HCT116 (cell line): Measurements from ENCODE around the gene HAPLN3. TPM values are rescaled to one million over a fixed set of nuclear protein-coding genes. Genes with fewer than 3 reads are reported as not detected.

ENCODE experiments used
- ATAC-seq: fragments of 200-7000 bp; cut with Tn5 transposase; 2 replicates; pipeline ENCODE4 v1.9.1; 2020; ENCODE audit warnings: mild to moderate bottlenecking, moderate library complexity
- BruUV-seq: library from RNA; stranded (reverse); fragments of 400-500 nt; replicated peaks from 2 replicates; lab custom pipeline; 2021; lab: Mats Ljungman, UMichigan
- CTCF ChIA-PET: fragments of 300-600 bp; sonication (Branson Sonifier 250); formaldehyde crosslinking; loops from one replicate; lab custom pipeline; 2021; ENCODE audit warnings: antibody characterized with exemption; lab: Charles Lee
- POLR2A ChIA-PET: fragments of 300-600, 350-600 bp; sonication (Branson Sonifier 250); formaldehyde crosslinking; loops from one replicate; lab custom pipeline; 2021; ENCODE audit warnings: antibody characterized with exemption; lab: Charles Lee
- RAD21 ChIA-PET, 2 experiments: fragments of 300-600 bp; sonication (Branson Sonifier 250); formaldehyde crosslinking; loops; one replicate each; lab custom pipeline; 2023; ENCODE audit warnings: low total read pairs in 2 of 2; ENCODE audit not compliant: uncharacterized antibody in 2 of 2, unreplicated experiment in 2 of 2, low non-redundant PET in 1 of 2; lab: Charles Lee
- DNase-seq: peaks from one replicate; pipeline ENCODE4 v3.0.0-alpha.2; 2010; ENCODE audit warnings: low read depth, low spot score
- H2AFZ ChIP-seq: fragments of 200-600 bp; shearing (Covaris generic), sonication (generic); 2 replicates; pipeline ENCODE4 v1.6.1; 2017; ENCODE audit warnings: low read depth, mixed run types, mixed read lengths, antibody characterized with exemption, low read length; ENCODE audit not compliant: poor library complexity, severe bottlenecking
- H3K27ac ChIP-seq: 2 replicates; pipeline ENCODE4 v1.5.1; 2012; ENCODE audit warnings: low read depth, low read length
- H3K27me3 ChIP-seq: fragments of 200-600 bp; sonication (generic); 2 replicates; pipeline ENCODE4 v1.6.1; 2016; ENCODE audit warnings: mixed run types, low read length, mixed read lengths; ENCODE audit not compliant: insufficient read depth
- H3K36me3 ChIP-seq, 2 experiments: fragments of 200-500 bp in 1 of 2; fragments of 200-600 bp in 1 of 2; sonication (Bioruptor generic) in 1 of 2; sonication (generic) in 1 of 2; 2 replicates each; pipeline versions ENCODE4 v1.5.1 to v1.6.1; 2014 to 2016; ENCODE audit warnings: low read length in 2 of 2, inconsistent platforms in 1 of 2, mixed read lengths in 1 of 2, mixed run types in 1 of 2; ENCODE audit not compliant: insufficient read depth in 2 of 2, control insufficient read depth in 1 of 2
- H3K4me1 ChIP-seq, 2 experiments: fragments of 200-600 bp in 1 of 2; sonication (generic) in 1 of 2; 2 replicates each; pipeline versions ENCODE4 v1.5.1 to v1.6.1; 2012 to 2017; ENCODE audit warnings: low read length in 2 of 2, inconsistent platforms in 1 of 2, mild to moderate bottlenecking in 1 of 2, mixed read lengths in 1 of 2, mixed run types in 1 of 2, moderate library complexity in 1 of 2; ENCODE audit not compliant: insufficient read depth in 2 of 2, control insufficient read depth in 1 of 2
- H3K4me2 ChIP-seq: fragments of 200-600 bp; sonication (generic); 2 replicates; pipeline ENCODE4 v1.6.1; 2017; ENCODE audit warnings: mixed run types, low read length, mixed read lengths
- H3K4me3 ChIP-seq, 2 experiments: fragments of 200-600 bp in 1 of 2; sonication (generic) in 1 of 2; replicated peaks in 1 of 2; 2 replicates each; pipeline ENCODE4 v1.5.1; 2011 to 2016; ENCODE audit warnings: low read length in 2 of 2, control low read depth in 1 of 2, low read depth in 1 of 2, mild to moderate bottlenecking in 1 of 2, mixed read lengths in 1 of 2, mixed run types in 1 of 2
- H3K79me2 ChIP-seq: fragments of 200-600 bp; sonication (generic); 2 replicates; pipeline ENCODE4 v1.6.1; 2017; ENCODE audit warnings: mild to moderate bottlenecking, mixed run types, low read length, moderate library complexity, mixed read lengths; ENCODE audit not compliant: insufficient read depth
- H3K9ac ChIP-seq: fragments of 200-600 bp; sonication (generic); 2 replicates; pipeline ENCODE4 v1.6.1; 2016; ENCODE audit warnings: low read length, mixed read lengths
- H3K9me2 ChIP-seq: fragments of 200-600 bp; sonication (generic), shearing (Covaris generic); 2 replicates; pipeline ENCODE4 v1.6.1; 2017; ENCODE audit warnings: mixed run types, mild to moderate bottlenecking, moderate library complexity; ENCODE audit not compliant: insufficient read depth
- H3K9me3 ChIP-seq, 2 experiments: fragments of 200-500 bp in 1 of 2; fragments of 200-600 bp in 1 of 2; sonication (Bioruptor generic) in 1 of 2; sonication (generic) in 1 of 2; 2 replicates each; pipeline ENCODE4 v1.6.1; 2014 to 2017; ENCODE audit warnings: low read length in 2 of 2, mixed read lengths in 2 of 2, inconsistent platforms in 1 of 2, low read depth in 1 of 2, mild to moderate bottlenecking in 1 of 2, mixed run types in 1 of 2, moderate library complexity in 1 of 2; ENCODE audit not compliant: control insufficient read depth in 1 of 2, insufficient read depth in 1 of 2
- H4K20me1 ChIP-seq: fragments of 200-600 bp; sonication (generic), shearing (Covaris generic); 2 replicates; pipeline ENCODE4 v1.6.1; 2017; ENCODE audit warnings: mixed run types, mild to moderate bottlenecking, moderate library complexity; ENCODE audit not compliant: insufficient read depth
- ELF1 ChIP-seq: IDR thresholded peaks from 2 replicates; pipeline ENCODE4 v1.6.1; 2012; ENCODE audit warnings: low read depth, borderline replicate concordance
- FOSL1 ChIP-seq: IDR thresholded peaks from 2 replicates; pipeline ENCODE4 v1.6.1; 2012; ENCODE audit warnings: low read depth
- JUND ChIP-seq: IDR thresholded peaks from 2 replicates; pipeline ENCODE4 v1.6.1; 2012
- POLR2AphosphoS5 ChIP-seq: IDR thresholded peaks from 2 replicates; pipeline ENCODE4 v1.6.1; 2011; ENCODE audit warnings: mild to moderate bottlenecking, low read depth, low read length, moderate library complexity
- RAD21 ChIP-seq: IDR thresholded peaks from 2 replicates; pipeline ENCODE4 v1.6.1; 2012; ENCODE audit warnings: low read depth, mild to moderate bottlenecking
- REST ChIP-seq: IDR thresholded peaks from 2 replicates; pipeline ENCODE4 v1.6.1; 2012; ENCODE audit warnings: low read depth
- ZFX ChIP-seq: fragments of 450-650 bp; IDR thresholded peaks from 2 replicates; pipeline ENCODE4 v1.6.1; 2017
- intact Hi-C: fragments of 100-400 bp; cut with micrococcal nuclease; formaldehyde crosslinking; loops from 2 replicates; pipeline ENCODE4 v1.10.0; 2022
- total RNA-seq: library from RNA; stranded (reverse); gene quantifications from one replicate; pipeline ENCODE4 v1.2.1, GENCODE V29; 2021; ENCODE audit not compliant: unreplicated experiment
- TF ChIP-seq, protein P1 (sequence below): IDR thresholded peaks from 2 replicates; pipeline ENCODE4 v1.6.1; 2012

HAPLN3 gene
- total RNA-seq, 1 experiment from 2014 or later: 10.9 TPM

DNA sequence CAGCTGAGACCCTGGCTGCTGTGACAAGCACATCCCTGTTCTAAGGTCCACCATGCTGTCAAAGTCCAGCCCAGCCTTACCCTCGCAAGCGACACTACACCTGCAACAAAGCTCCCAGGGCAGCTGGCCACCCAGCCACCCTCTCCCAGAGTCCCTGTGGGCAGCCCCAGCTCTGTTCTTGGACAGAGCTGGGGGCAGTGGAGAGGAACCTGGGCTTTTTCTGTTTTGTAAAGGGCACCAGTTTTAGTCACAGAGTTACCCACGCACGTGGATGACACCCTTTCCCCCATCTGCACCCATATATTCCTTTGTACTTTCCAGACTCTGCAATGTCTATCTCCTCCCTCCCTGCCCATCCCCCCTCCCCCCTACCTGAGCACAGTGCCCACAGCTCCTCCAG, 53.2 kb downstream of the HAPLN3 start:
- no peaks in the 10 kb centered on the region for H3K27me3 ChIP-seq

More for the DNA sequence above, 53.2 kb downstream of the HAPLN3 start:
- CTCF ChIA-PET: no interaction called here
- no peaks in the 10 kb centered on the region for H3K36me3 ChIP-seq
- no TSS peak for BruUV-seq
- H4K20me1 ChIP-seq: no peaks in the 10 kb centered on the region
- H3K79me2 ChIP-seq: no peaks in the 10 kb centered on the region
- no peak overlapping the region for H3K4me3 ChIP-seq
- no peaks in the 10 kb centered on the region for H3K4me1 ChIP-seq
- intact Hi-C loops: no loop called here
- H2AFZ ChIP-seq: no peak overlapping the region
- H3K4me2 ChIP-seq: no peak overlapping the region
- POLR2A ChIA-PET: no interaction called here
- DNase-seq: no peak
- no peak for ATAC-seq
- no peaks in the 10 kb centered on the region for H3K9me2 ChIP-seq
- H3K9ac ChIP-seq: no peak overlapping the region
- RAD21 ChIA-PET: no interaction called here
- no peaks in the 10 kb centered on the region for H3K9me3 ChIP-seq
- H3K27ac ChIP-seq: no peak overlapping the region
- TF ChIP-seq JUND (no peak), FOSL1 (no peak), REST (no peak), POLR2AphosphoS5 (no peak), ZFX (no peak), ELF1 (no peak), RAD21 (no peak)
- TF ChIP-seq, protein P1, sequence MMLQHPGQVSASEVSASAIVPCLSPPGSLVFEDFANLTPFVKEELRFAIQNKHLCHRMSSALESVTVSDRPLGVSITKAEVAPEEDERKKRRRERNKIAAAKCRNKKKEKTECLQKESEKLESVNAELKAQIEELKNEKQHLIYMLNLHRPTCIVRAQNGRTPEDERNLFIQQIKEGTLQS: no peak
